Measurements from ENCODE around the gene XYLT2. TPM values are rescaled to one million over a fixed set of nuclear protein-coding genes. Genes with fewer than 3 reads are reported as not detected.
A peak's percentile ranks its signal among the peaks of the same experiment; 100 is the strongest.

XYLT2 gene
- total and polyA plus RNA-seq, 9 of the 15 experiments (the other 6 are each of a cell fraction or from before 2014, with no cell fraction given), result 0.63 to 9.1 (median 4.3) TPM

DNA sequence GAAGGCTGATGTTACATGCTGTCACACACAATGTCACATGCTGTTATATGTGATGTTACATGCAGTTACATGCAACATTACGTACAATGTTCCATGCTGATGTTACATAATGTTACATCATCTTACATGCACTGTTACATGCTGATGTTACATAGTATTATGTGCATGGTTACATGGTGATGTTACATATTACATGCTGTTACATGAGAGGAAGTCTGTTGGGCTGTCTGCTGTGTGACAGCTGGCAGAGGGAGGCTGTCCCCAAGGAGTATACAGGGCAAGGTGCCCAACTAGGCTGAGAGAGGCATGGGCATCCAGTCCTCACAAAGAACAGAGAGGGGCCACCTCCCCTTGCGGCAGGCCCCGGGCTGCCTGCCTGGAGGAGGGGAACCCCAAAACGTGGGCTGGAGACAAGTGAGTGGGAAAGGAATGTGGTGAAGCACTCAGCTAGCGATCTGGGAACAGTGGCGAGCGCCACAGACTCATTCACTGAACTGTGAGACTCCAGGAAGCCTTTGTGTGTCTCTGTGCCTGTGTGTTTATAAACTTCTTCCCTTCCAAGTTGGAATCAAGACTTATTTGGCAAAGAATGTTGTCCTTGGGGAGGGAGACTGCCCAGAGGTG is 41.0 kb upstream of the XYLT2 start (continued):
- TF ChIP-seq, protein P1, sequence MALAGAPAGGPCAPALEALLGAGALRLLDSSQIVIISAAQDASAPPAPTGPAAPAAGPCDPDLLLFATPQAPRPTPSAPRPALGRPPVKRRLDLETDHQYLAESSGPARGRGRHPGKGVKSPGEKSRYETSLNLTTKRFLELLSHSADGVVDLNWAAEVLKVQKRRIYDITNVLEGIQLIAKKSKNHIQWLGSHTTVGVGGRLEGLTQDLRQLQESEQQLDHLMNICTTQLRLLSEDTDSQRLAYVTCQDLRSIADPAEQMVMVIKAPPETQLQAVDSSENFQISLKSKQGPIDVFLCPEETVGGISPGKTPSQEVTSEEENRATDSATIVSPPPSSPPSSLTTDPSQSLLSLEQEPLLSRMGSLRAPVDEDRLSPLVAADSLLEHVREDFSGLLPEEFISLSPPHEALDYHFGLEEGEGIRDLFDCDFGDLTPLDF (CRISPR knock-in tag; IDR thresholded peaks at IDR 0.05), result no peak

DNA sequence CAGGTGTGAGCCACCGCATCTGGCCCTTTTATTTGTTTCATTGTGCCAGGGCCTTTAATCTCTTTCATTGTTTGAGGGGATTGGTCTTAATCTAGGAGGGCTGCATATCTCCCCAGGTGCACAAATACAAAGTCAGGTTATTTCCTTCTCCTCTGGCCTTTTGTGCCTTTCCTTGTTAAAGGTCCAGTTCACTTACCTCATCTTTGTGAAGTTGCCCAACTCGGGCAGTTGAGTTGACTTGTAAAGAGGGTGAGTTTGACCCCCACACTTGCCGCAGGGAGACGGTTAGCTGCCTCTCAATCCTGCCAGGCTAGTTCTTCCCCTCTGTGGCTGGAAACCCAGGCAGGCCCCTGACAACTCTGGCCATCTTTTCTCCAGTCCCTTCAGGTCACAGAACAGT is 38.3 kb upstream of the XYLT2 start:
- ATAC-seq, result no peak
- Histone ChIP-seq H3K36me3 (ENCODE audit: control insufficient read depth, insufficient read depth, low read length) (no peaks in the 10 kb centered on the region), H3K9ac (ENCODE audit: insufficient read depth in 1 of 2, low read depth in 2 of 2, low read length in 2 of 2) (no peak overlapping the region), H3K4me3 (no peak overlapping the region), H3K4me1 (replicated peaks in 1 of 2; ENCODE audit: control insufficient read depth in 2 of 2, insufficient read depth in 2 of 2, low read length in 2 of 2) (peaks cover 0 to 21% of the 10 kb centered on the region in 2 experiments; a peak in 2 of 5 replicates), H3K79me2 (ENCODE audit: control insufficient read depth, insufficient read depth, low read length) (no peaks in the 10 kb centered on the region), H3K9me1 (ENCODE audit: control insufficient read depth, insufficient read depth, low read length) (no peaks in the 10 kb centered on the region), H3K4me2 (ENCODE audit: insufficient read depth, low read length) (no peak overlapping the region), H4K20me1 (replicated peaks; ENCODE audit: control insufficient read depth, insufficient read depth, low read length) (no peaks in the 10 kb centered on the region; the same call in 1 of the 2 replicates), H3K27me3 (ENCODE audit: control insufficient read depth in 2 of 2, insufficient read depth in 2 of 2, low read length in 2 of 2) (peaks cover 0 to 20% of the 10 kb centered on the region in 2 experiments; a peak in 3 of 5 replicates), H3K9me3 (replicated peaks; ENCODE audit: control insufficient read depth, insufficient read depth, low read depth, low read length) (no peaks in the 10 kb centered on the region), H2AFZ (ENCODE audit: low read depth, low read length) (0 out of 2 replicates have a peak overlapping the region, but pooled peaks have one; percentile 2), H3K27ac (ENCODE audit: extremely low read depth, low read depth, low read length) (no peak overlapping the region)
- DNase-seq (ENCODE audit: extremely low read depth in 1 of 4, low spot score in 3 of 4), result no peak
- intact Hi-C loops (cut with micrococcal nuclease) (no loop called here), in situ Hi-C loops (cut with MboI) (no loop called here)
- FAIRE-seq, result no peak
- WGBS (ENCODE audit: insufficient coverage, low coverage, missing lambda C conversion rate), result 60% methylated on average over 4 of the region's 4 CpGs
- no TSS peak for BruUV-seq (replicated peaks)
- ChIA-PET POLR2A (interaction anchor here (1.2 to 1.5 kb wide), 2 partner anchors 16 to 23 kb away, joined by 3 to 5 read pairs; no protein-coding TSS in a partner anchor), CTCF (ENCODE audit: low intra/inter-chr PET ratio) (no interaction called here)
- TF ChIP-seq ZNF583 (CRISPR knock-in tag; IDR thresholded peaks at IDR 0.05), result no peak
- no peak for TF ChIP-seq XRCC3 (IDR thresholded peaks at IDR 0.05)
- TF ChIP-seq TSC22D4 (tag; IDR thresholded peaks at IDR 0.05), result no peak
- TF ChIP-seq, protein P2, sequence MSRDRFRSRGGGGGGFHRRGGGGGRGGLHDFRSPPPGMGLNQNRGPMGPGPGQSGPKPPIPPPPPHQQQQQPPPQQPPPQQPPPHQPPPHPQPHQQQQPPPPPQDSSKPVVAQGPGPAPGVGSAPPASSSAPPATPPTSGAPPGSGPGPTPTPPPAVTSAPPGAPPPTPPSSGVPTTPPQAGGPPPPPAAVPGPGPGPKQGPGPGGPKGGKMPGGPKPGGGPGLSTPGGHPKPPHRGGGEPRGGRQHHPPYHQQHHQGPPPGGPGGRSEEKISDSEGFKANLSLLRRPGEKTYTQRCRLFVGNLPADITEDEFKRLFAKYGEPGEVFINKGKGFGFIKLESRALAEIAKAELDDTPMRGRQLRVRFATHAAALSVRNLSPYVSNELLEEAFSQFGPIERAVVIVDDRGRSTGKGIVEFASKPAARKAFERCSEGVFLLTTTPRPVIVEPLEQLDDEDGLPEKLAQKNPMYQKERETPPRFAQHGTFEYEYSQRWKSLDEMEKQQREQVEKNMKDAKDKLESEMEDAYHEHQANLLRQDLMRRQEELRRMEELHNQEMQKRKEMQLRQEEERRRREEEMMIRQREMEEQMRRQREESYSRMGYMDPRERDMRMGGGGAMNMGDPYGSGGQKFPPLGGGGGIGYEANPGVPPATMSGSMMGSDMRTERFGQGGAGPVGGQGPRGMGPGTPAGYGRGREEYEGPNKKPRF (IDR thresholded peaks at IDR 0.05; ENCODE audit: low read depth, low read length), result no peak
- no peak for TF ChIP-seq PPARD (CRISPR knock-in tag; IDR thresholded peaks at IDR 0.05)
- TF ChIP-seq MXI1 (IDR thresholded peaks at IDR 0.05; ENCODE audit: low read depth, low read length), result no peak
- TF ChIP-seq, protein P3, sequence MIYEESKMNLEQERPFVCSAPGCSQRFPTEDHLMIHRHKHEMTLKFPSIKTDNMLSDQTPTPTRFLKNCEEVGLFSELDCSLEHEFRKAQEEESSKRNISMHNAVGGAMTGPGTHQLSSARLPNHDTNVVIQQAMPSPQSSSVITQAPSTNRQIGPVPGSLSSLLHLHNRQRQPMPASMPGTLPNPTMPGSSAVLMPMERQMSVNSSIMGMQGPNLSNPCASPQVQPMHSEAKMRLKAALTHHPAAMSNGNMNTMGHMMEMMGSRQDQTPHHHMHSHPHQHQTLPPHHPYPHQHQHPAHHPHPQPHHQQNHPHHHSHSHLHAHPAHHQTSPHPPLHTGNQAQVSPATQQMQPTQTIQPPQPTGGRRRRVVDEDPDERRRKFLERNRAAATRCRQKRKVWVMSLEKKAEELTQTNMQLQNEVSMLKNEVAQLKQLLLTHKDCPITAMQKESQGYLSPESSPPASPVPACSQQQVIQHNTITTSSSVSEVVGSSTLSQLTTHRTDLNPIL (CRISPR knock-in tag; IDR thresholded peaks at IDR 0.05), result no peak
- TF ChIP-seq ZNF644 (tag; IDR thresholded peaks at IDR 0.05; ENCODE audit: low read depth), result no peak
- TF ChIP-seq RAD51 (IDR thresholded peaks at IDR 0.05; ENCODE audit: borderline replicate concordance, low read depth), result no peak
- no peak for TF ChIP-seq ZNF12 (CRISPR knock-in tag; IDR thresholded peaks at IDR 0.05)
- TF ChIP-seq THRAP3 (IDR thresholded peaks at IDR 0.05; ENCODE audit: borderline replicate concordance), result no peak
- no peak for TF ChIP-seq ZNF174 (CRISPR knock-in tag; IDR thresholded peaks at IDR 0.05)

Data from K562 (cell line).